Neuronal stem cell (in vitro differentiated cells): Measurements from ENCODE around the gene ANKRD44.

Source experiments
- DNase-seq: peaks from one replicate; pipeline ENCODE4 v3.0.0-alpha.2; 2013; ENCODE audit warnings: low spot score
- H2AFZ ChIP-seq: one replicate; pipeline ENCODE4 v1.6.1; 2013; ENCODE audit warnings: mild to moderate bottlenecking, low read length, inconsistent platforms
- H2AK5ac ChIP-seq: 2 replicates; pipeline ENCODE4 v1.6.1; 2013; ENCODE audit warnings: low read depth, mild to moderate bottlenecking, inconsistent platforms, low read length, moderate library complexity, mixed read lengths
- H2BK120ac ChIP-seq: 2 replicates; pipeline ENCODE4 v1.6.1; 2013; ENCODE audit warnings: low read depth, mild to moderate bottlenecking, inconsistent platforms, low read length, moderate library complexity, mixed read lengths
- H2BK12ac ChIP-seq: one replicate; pipeline ENCODE4 v1.6.1; 2013; ENCODE audit warnings: low read length, inconsistent platforms
- H2BK15ac ChIP-seq: 2 replicates; pipeline ENCODE4 v1.6.1; 2013; ENCODE audit warnings: mild to moderate bottlenecking, low read length, inconsistent platforms, mixed read lengths
- H2BK5ac ChIP-seq: one replicate; pipeline ENCODE4 v1.6.1; 2013; ENCODE audit warnings: inconsistent platforms, mild to moderate bottlenecking, low read length, moderate library complexity
- H3K14ac ChIP-seq: one replicate; pipeline ENCODE4 v1.6.1; 2013; ENCODE audit warnings: low read length, inconsistent platforms
- H3K18ac ChIP-seq: 2 replicates; pipeline ENCODE4 v1.6.1; 2013; ENCODE audit warnings: low read length, inconsistent platforms
- H3K23ac ChIP-seq: 2 replicates; pipeline ENCODE4 v1.6.1; 2013; ENCODE audit warnings: low read depth, mild to moderate bottlenecking, mixed read lengths, low read length, inconsistent platforms; ENCODE audit not compliant: poor library complexity
- H3K27ac ChIP-seq: replicated peaks from 3 replicates; pipeline ENCODE4 v1.5.1; 2013; ENCODE audit warnings: low read length, inconsistent platforms
- H3K27me3 ChIP-seq, 3 experiments: 2 replicates each; pipeline ENCODE4 v1.6.1; 2013; ENCODE audit warnings: low read length in 3 of 3, mild to moderate bottlenecking in 2 of 3, inconsistent platforms in 1 of 3, low read depth in 1 of 3, mixed read lengths in 1 of 3, moderate library complexity in 1 of 3; ENCODE audit not compliant: control insufficient read depth in 3 of 3, insufficient read depth in 3 of 3
- H3K36me3 ChIP-seq, 2 donors: replicated peaks in 1 of 2; 2 replicates each; pipeline ENCODE4 v1.6.1; 2013; ENCODE audit warnings: low read length in 2 of 2; ENCODE audit not compliant: control insufficient read depth in 2 of 2, insufficient read depth in 2 of 2
- H3K4ac ChIP-seq: 2 replicates; pipeline ENCODE4 v1.6.1; 2013; ENCODE audit warnings: inconsistent platforms, mild to moderate bottlenecking, low read length, moderate library complexity
- H3K4me1 ChIP-seq, 2 donors: 1 replicate in 1 of 2; 2 replicates in 1 of 2; pipeline ENCODE4 v1.6.1; 2013; ENCODE audit warnings: low read length in 2 of 2, low read depth in 1 of 2; ENCODE audit not compliant: control insufficient read depth in 2 of 2, insufficient read depth in 1 of 2
- H3K4me2 ChIP-seq: one replicate; pipeline ENCODE4 v1.6.1; 2013; ENCODE audit warnings: mild to moderate bottlenecking, low read length, inconsistent platforms; ENCODE audit not compliant: insufficient read depth, poor library complexity, severe bottlenecking
- H3K4me3 ChIP-seq, 2 donors: 2 replicates each; pipeline ENCODE4 v1.5.1; 2013; ENCODE audit warnings: low read length in 2 of 2, mild to moderate bottlenecking in 2 of 2, inconsistent platforms in 1 of 2, moderate library complexity in 1 of 2
- H3K79me1 ChIP-seq: one replicate; pipeline ENCODE4 v1.6.1; 2013; ENCODE audit warnings: low read depth, mild to moderate bottlenecking, inconsistent platforms, low read length, moderate library complexity
- H3K9ac ChIP-seq: one replicate; pipeline ENCODE4 v1.6.1; 2013; ENCODE audit warnings: mild to moderate bottlenecking, low read depth, low read length, inconsistent platforms; ENCODE audit not compliant: poor library complexity
- H3K9me3 ChIP-seq, 2 donors: replicated peaks in 1 of 2; 2 replicates each; pipeline versions ENCODE3 to v1.6.1; 2013; ENCODE audit warnings: low read length in 2 of 2, mild to moderate bottlenecking in 2 of 2, inconsistent platforms in 1 of 2, low read depth in 1 of 2, mixed read lengths in 1 of 2, moderate library complexity in 1 of 2; ENCODE audit not compliant: control insufficient read depth in 2 of 2, insufficient read depth in 1 of 2
- H4K8ac ChIP-seq: one replicate; pipeline ENCODE4 v1.6.1; 2013; ENCODE audit warnings: low read depth, mild to moderate bottlenecking, inconsistent platforms, low read length, moderate library complexity
- H4K91ac ChIP-seq: one replicate; pipeline ENCODE4 v1.6.1; 2013; ENCODE audit warnings: low read length, low read depth, mild to moderate bottlenecking, inconsistent platforms; ENCODE audit not compliant: poor library complexity
- WGBS, 2 donors: extraction: QIAGEN DNeasy Blood & Tissue Kit; methylation state at CpG; one replicate each; pipeline ENCODE4 v1.1.7; 2013; ENCODE audit warnings: missing lambda C conversion rate in 2 of 2, mixed read lengths in 1 of 2; ENCODE audit not compliant: insufficient read length in 2 of 2, insufficient replicate concordance in 1 of 2; ENCODE audit errors: extremely low coverage in 2 of 2; 5-methylcytosine and 5-hydroxymethylcytosine counted together

ANKRD44 gene

GRCh38 chr2:197251576-197251975 lies 59.0 kb downstream of the ANKRD44 start:
- Histone ChIP-seq H2BK120ac (no peak overlapping the region), H2BK15ac (no peak overlapping the region), H2AK5ac (no peak overlapping the region), H2AFZ (no peak overlapping the region), H3K4me3 (no peak overlapping the region), H3K9me3 (no peaks in the 10 kb centered on the region), H3K4me2 (no peak overlapping the region), H2BK5ac (no peak overlapping the region), H3K18ac (no peak overlapping the region), H4K8ac (no peak overlapping the region), H3K4ac (no peak overlapping the region), H3K9ac (no peak overlapping the region), H3K4me1 (peaks cover 6 to 8% of the 10 kb centered on the region in 2 donors), H3K27ac (no peak overlapping the region), H3K27me3 (no peaks in the 10 kb centered on the region), H3K79me1 (no peaks in the 10 kb centered on the region), H3K36me3 (no peaks in the 10 kb centered on the region), H3K23ac (no peak overlapping the region), H2BK12ac (no peak overlapping the region), H4K91ac (no peak overlapping the region), H3K14ac (no peak overlapping the region)
- WGBS, 2 donors, result no CpG with 5 or more reads among the region's 4 CpGs
- DNase-seq, result no peak

DNA sequence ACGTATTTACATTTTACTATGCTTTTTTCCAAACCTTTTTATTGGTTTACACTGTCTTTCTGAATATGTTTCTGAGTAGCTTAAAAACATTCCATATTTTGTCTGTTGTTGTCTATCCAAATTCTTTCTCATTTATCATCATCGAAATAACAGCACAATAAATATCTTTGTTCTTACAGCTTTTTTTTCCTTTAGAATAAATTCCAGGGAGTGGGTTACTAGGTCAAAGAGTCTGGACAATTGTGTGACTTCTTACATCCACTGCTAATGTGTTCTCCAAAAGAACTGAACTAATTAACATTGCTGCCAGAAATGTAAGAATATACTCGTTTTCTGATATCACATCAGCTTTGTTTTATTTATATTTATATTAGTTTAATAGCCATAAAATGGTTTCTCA lies 59.4 kb downstream of the ANKRD44 start:
- Histone ChIP-seq H3K27ac (no peak overlapping the region), H2BK5ac (no peak overlapping the region)

GRCh38 chr2:197250084-197250397 lies 60.5 kb downstream of the ANKRD44 start:
- Histone ChIP-seq H4K91ac (no peak overlapping the region), H3K23ac (no peak overlapping the region), H2BK5ac (no peak overlapping the region), H3K4me1 (peaks cover 2 to 4% of the 10 kb centered on the region in 2 donors), H3K4me2 (no peak overlapping the region), H3K14ac (no peak overlapping the region), H3K36me3 (no peaks in the 10 kb centered on the region), H3K4me3 (no peak overlapping the region), H2AK5ac (no peak overlapping the region), H4K8ac (no peak overlapping the region), H3K9ac (no peak overlapping the region), H2BK120ac (no peak overlapping the region), H2AFZ (no peak overlapping the region), H3K27me3 (no peaks in the 10 kb centered on the region), H2BK12ac (no peak overlapping the region), H2BK15ac (no peak overlapping the region), H3K9me3 (no peaks in the 10 kb centered on the region), H3K79me1 (no peaks in the 10 kb centered on the region), H3K4ac (no peak overlapping the region), H3K18ac (no peak overlapping the region), H3K27ac (no peak overlapping the region)
- no peak for DNase-seq
- no CpG with 5 or more reads among the region's 2 CpGs for WGBS, 2 donors

More for the DNA sequence above, 59.4 kb downstream of the ANKRD44 start:
- no peak overlapping the region for H3K4ac ChIP-seq
- no peaks in the 10 kb centered on the region for H3K79me1 ChIP-seq
- peaks cover 6 to 8% of the 10 kb centered on the region in 2 donors for H3K4me1 ChIP-seq
- no peak overlapping the region for H2BK12ac ChIP-seq
- no peak overlapping the region for H3K9ac ChIP-seq
- no peak for DNase-seq
- no peak overlapping the region for H3K18ac ChIP-seq
- no peak overlapping the region for H2BK15ac ChIP-seq
- no peak overlapping the region for H3K4me2 ChIP-seq
- H3K4me3 ChIP-seq, result no peak overlapping the region
- no peak overlapping the region for H2AFZ ChIP-seq
- no peaks in the 10 kb centered on the region for H3K9me3 ChIP-seq
- no peak overlapping the region for H2BK120ac ChIP-seq
- H3K14ac ChIP-seq, result no peak overlapping the region
- no peak overlapping the region for H4K91ac ChIP-seq
- H3K27me3 ChIP-seq, result no peaks in the 10 kb centered on the region
- no peak overlapping the region for H3K23ac ChIP-seq
- H3K36me3 ChIP-seq, result no peaks in the 10 kb centered on the region
- 100% methylated on average over 1 of the region's 3 CpGs; no CpG with 5 or more reads in 1 of the 2 donors for WGBS, 2 donors
- H4K8ac ChIP-seq, result no peak overlapping the region
- H2AK5ac ChIP-seq, result no peak overlapping the region

DNA sequence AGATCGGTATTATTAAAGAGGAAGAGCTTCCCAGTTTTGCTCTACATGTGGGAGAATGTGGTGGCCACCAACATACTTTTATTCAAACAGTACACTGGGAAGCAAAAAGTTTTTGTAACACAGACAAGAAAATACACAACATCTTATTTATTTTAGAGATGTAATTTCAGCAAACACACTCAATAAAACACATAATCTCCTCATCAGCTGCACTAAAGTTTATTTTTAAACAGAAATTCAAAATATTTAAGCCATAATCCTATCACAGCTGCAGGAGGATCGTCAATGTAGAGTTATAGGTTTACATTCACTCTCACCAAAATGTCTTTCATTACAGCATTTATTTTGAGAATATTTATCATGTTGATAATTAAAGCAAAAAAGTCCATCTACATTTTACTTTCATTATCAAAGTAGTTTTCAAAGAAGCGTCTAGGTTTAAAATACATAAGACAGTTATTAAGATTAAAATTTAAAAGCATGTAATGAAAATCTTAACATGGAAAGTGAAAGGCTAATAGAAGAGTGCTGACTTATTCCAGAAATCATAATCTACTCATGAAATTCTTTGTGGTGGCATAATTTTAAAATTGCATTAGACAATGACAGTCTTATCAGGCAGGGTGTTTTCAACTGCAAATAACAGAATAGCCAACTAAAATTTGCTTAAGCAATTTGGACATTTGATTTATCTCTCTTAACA lies 61.0 kb downstream of the ANKRD44 start:
- DNase-seq, result no peak
- Histone ChIP-seq H3K23ac (no peak overlapping the region), H3K27ac (no peak overlapping the region), H4K91ac (no peak overlapping the region), H3K4me2 (no peak overlapping the region), H2AFZ (no peak overlapping the region), H3K4me1 (no peaks in the 10 kb centered on the region), H2BK120ac (no peak overlapping the region), H3K18ac (no peak overlapping the region), H3K4me3 (no peak overlapping the region), H2AK5ac (no peak overlapping the region), H2BK12ac (no peak overlapping the region), H4K8ac (no peak overlapping the region), H3K9me3 (no peaks in the 10 kb centered on the region), H3K4ac (no peak overlapping the region), H2BK5ac (no peak overlapping the region), H3K79me1 (no peaks in the 10 kb centered on the region), H2BK15ac (no peak overlapping the region), H3K9ac (no peak overlapping the region), H3K27me3 (no peaks in the 10 kb centered on the region), H3K36me3 (no peaks in the 10 kb centered on the region), H3K14ac (no peak overlapping the region)
- no CpG with 5 or more reads among the region's 3 CpGs for WGBS, 2 donors
